Measurements from ENCODE around the gene PIGT. TPM values are rescaled to one million over a fixed set of nuclear protein-coding genes. Genes with fewer than 3 reads are reported as not detected.

The PIGT gene
- total RNA-seq, 1 experiment from 2014 or later, result 71.4 TPM

DNA sequence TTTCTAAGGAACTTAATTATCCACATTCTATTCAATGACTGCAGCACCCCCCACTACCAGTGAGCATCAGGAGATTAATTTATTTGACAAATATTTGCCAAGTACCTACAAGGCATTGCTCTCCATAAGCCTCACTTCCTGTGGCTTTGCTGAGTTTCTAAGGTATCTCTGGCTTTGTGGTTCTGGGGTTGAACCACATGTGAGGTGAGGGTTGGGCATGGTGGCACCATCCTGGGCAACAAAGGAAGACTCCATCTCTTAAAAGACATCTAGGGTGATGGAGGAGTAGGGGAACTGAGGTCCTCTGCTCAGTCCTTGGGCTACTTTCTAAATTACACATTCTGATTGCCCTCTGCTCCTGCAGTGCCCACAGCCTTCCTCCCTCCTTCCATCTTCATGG is 28.1 kb downstream of the PIGT start:
- H3K4me2 ChIP-seq (ENCODE audit: low read length), result no peak overlapping the region
- H2AFZ ChIP-seq (ENCODE audit: low read depth, low read length, poor library complexity, severe bottlenecking), result no peak overlapping the region
- no peaks in the 10 kb centered on the region for H3K9me3 ChIP-seq (ENCODE audit: control insufficient read depth in 1 of 2, insufficient read depth in 1 of 2, low read depth in 1 of 2, low read length in 2 of 2)
- ChIA-PET RAD21 (ENCODE audit: low non-redundant PET in 1 of 2, low total read pairs in 2 of 2, uncharacterized antibody in 2 of 2, unreplicated experiment in 2 of 2) (no interaction called here), CTCF (interaction anchor here (4.4 kb wide), 1 partner anchor 7 kb away, joined by 27 read pairs; no protein-coding TSS in a partner anchor), POLR2A (no interaction called here)
- no peak overlapping the region for H3K27ac ChIP-seq (ENCODE audit: low read depth, low read length)
- intact Hi-C loops (cut with micrococcal nuclease), result no loop called here
- no peaks in the 10 kb centered on the region; a peak in 1 of 4 replicates for H3K4me1 ChIP-seq (ENCODE audit: control insufficient read depth in 1 of 2, insufficient read depth in 2 of 2, low read length in 2 of 2)
- ATAC-seq (no peak), DNase-seq (ENCODE audit: low read depth, low spot score) (no peak)
- no peaks in the 10 kb centered on the region for H3K27me3 ChIP-seq (ENCODE audit: insufficient read depth, low read length)
- H3K79me2 ChIP-seq (ENCODE audit: insufficient read depth, low read length), result no peaks in the 10 kb centered on the region
- no peaks in the 10 kb centered on the region for H3K36me3 ChIP-seq (ENCODE audit: control insufficient read depth in 1 of 2, insufficient read depth in 2 of 2, low read length in 2 of 2)
- H3K9me2 ChIP-seq (ENCODE audit: insufficient read depth), result no peaks in the 10 kb centered on the region
- no peak overlapping the region for H3K4me3 ChIP-seq (replicated peaks in 1 of 2; ENCODE audit: low read depth in 1 of 2, low read length in 2 of 2)
- H3K9ac ChIP-seq (ENCODE audit: low read length), result no peak overlapping the region
- BruUV-seq (replicated peaks), result no TSS peak
- no peaks in the 10 kb centered on the region for H4K20me1 ChIP-seq (ENCODE audit: insufficient read depth)
- TF ChIP-seq, protein P1, sequence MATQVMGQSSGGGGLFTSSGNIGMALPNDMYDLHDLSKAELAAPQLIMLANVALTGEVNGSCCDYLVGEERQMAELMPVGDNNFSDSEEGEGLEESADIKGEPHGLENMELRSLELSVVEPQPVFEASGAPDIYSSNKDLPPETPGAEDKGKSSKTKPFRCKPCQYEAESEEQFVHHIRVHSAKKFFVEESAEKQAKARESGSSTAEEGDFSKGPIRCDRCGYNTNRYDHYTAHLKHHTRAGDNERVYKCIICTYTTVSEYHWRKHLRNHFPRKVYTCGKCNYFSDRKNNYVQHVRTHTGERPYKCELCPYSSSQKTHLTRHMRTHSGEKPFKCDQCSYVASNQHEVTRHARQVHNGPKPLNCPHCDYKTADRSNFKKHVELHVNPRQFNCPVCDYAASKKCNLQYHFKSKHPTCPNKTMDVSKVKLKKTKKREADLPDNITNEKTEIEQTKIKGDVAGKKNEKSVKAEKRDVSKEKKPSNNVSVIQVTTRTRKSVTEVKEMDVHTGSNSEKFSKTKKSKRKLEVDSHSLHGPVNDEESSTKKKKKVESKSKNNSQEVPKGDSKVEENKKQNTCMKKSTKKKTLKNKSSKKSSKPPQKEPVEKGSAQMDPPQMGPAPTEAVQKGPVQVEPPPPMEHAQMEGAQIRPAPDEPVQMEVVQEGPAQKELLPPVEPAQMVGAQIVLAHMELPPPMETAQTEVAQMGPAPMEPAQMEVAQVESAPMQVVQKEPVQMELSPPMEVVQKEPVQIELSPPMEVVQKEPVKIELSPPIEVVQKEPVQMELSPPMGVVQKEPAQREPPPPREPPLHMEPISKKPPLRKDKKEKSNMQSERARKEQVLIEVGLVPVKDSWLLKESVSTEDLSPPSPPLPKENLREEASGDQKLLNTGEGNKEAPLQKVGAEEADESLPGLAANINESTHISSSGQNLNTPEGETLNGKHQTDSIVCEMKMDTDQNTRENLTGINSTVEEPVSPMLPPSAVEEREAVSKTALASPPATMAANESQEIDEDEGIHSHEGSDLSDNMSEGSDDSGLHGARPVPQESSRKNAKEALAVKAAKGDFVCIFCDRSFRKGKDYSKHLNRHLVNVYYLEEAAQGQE (IDR thresholded peaks at IDR 0.05; ENCODE audit: low read depth), result no peak
- TF ChIP-seq, protein P2, sequence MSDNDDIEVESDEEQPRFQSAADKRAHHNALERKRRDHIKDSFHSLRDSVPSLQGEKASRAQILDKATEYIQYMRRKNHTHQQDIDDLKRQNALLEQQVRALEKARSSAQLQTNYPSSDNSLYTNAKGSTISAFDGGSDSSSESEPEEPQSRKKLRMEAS (IDR thresholded peaks at IDR 0.05), result no peak
- TF ChIP-seq, protein P3, sequence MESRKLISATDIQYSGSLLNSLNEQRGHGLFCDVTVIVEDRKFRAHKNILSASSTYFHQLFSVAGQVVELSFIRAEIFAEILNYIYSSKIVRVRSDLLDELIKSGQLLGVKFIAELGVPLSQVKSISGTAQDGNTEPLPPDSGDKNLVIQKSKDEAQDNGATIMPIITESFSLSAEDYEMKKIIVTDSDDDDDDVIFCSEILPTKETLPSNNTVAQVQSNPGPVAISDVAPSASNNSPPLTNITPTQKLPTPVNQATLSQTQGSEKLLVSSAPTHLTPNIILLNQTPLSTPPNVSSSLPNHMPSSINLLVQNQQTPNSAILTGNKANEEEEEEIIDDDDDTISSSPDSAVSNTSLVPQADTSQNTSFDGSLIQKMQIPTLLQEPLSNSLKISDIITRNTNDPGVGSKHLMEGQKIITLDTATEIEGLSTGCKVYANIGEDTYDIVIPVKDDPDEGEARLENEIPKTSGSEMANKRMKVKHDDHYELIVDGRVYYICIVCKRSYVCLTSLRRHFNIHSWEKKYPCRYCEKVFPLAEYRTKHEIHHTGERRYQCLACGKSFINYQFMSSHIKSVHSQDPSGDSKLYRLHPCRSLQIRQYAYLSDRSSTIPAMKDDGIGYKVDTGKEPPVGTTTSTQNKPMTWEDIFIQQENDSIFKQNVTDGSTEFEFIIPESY (IDR thresholded peaks at IDR 0.05; ENCODE audit: extremely low read depth, insufficient replicate concordance, low read length), result no peak
- TF ChIP-seq FOSL1 (IDR thresholded peaks at IDR 0.05; ENCODE audit: low read depth) (no peak), EZH2phosphoT487 (IDR thresholded peaks at IDR 0.05; ENCODE audit: borderline replicate concordance) (no peak), POLR2A (IDR thresholded peaks at IDR 0.05; ENCODE audit: borderline replicate concordance, extremely low read depth, insufficient read depth, insufficient read length) (no peak), EGR1 (IDR thresholded peaks at IDR 0.05; ENCODE audit: low read depth) (no peak), CEBPB (IDR thresholded peaks at IDR 0.05; ENCODE audit: low read depth) (no peak), SIN3A (IDR thresholded peaks at IDR 0.05; ENCODE audit: low read depth) (no peak), SP1 (IDR thresholded peaks at IDR 0.05; ENCODE audit: low read depth) (no peak), TCF7L2 (IDR thresholded peaks at IDR 0.05; ENCODE audit: borderline replicate concordance, extremely low read depth, insufficient read depth, insufficient read length) (no peak), ZNF274 (IDR thresholded peaks at IDR 0.05; ENCODE audit: low read depth, low read length) (no peak), CBX3 (IDR thresholded peaks at IDR 0.05; ENCODE audit: low read depth) (no peak), ELF1 (IDR thresholded peaks at IDR 0.05; ENCODE audit: borderline replicate concordance, low read depth) (no peak)
- TF ChIP-seq, protein P4, sequence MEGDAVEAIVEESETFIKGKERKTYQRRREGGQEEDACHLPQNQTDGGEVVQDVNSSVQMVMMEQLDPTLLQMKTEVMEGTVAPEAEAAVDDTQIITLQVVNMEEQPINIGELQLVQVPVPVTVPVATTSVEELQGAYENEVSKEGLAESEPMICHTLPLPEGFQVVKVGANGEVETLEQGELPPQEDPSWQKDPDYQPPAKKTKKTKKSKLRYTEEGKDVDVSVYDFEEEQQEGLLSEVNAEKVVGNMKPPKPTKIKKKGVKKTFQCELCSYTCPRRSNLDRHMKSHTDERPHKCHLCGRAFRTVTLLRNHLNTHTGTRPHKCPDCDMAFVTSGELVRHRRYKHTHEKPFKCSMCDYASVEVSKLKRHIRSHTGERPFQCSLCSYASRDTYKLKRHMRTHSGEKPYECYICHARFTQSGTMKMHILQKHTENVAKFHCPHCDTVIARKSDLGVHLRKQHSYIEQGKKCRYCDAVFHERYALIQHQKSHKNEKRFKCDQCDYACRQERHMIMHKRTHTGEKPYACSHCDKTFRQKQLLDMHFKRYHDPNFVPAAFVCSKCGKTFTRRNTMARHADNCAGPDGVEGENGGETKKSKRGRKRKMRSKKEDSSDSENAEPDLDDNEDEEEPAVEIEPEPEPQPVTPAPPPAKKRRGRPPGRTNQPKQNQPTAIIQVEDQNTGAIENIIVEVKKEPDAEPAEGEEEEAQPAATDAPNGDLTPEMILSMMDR (IDR thresholded peaks at IDR 0.05 in 2 of 3, conservative IDR thresholded peaks at IDR 0.05 in 1 of 3; ENCODE audit: borderline replicate concordance in 1 of 3, insufficient read depth in 1 of 3, low read depth in 2 of 3, low read length in 2 of 3), result no peak
- TF ChIP-seq, protein P5, sequence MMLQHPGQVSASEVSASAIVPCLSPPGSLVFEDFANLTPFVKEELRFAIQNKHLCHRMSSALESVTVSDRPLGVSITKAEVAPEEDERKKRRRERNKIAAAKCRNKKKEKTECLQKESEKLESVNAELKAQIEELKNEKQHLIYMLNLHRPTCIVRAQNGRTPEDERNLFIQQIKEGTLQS (IDR thresholded peaks at IDR 0.05), result no peak
